ENCODE data around the gene LONRF2.

Gene LONRF2

DNA sequence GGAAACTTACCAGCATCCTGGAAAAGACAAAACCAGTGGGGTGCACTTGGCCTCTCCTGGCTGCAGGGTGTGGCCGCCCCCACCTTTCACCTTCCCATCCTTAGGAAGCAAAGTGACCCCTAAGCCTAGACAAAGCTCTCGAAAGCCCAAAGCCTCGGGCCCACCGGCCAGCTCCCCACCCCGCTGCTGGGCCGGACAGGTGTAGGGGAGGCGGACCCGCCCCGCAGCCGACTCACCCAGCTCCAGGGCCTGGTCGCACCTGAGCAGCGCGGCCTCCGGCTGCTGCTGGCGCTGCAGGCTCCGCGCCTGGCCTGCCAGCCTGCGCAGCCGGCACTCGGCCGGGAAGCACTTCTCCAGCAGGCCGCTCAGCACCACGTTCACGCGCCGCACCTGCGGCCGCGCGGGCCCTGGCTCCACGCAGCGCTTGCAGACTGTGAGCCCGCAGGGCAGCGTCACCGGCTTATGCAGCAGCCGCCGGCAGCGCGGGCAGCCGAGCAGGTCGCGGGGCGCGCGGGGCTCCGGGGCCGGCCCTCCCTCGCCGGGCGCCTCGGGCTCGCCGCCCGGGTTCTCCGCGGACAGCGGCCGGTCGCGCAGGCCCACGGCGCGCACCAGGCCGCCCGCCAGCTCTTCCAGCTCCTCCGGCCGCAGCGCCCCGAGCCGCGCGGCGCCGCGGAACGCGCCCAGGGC is 979 bp downstream of the LONRF2 start:
- peaks cover 6% of the 10 kb centered on the region for H3K36me3 Mint-ChIP-seq (ENCODE audit: low read depth)
- peak; percentile 16 for DNase-seq (ENCODE audit: low spot score)
- peaks cover 2% of the 10 kb centered on the region for H3K4me1 Mint-ChIP-seq (ENCODE audit: low read depth)
- H3K27ac Mint-ChIP-seq = no peak overlapping the region
- peaks cover 71% of the 10 kb centered on the region for H3K27me3 Mint-ChIP-seq (ENCODE audit: low read depth)
- no peak overlapping the region for H3K4me3 Mint-ChIP-seq
- H3K9me3 Mint-ChIP-seq = peaks cover 25% of the 10 kb centered on the region

DNA sequence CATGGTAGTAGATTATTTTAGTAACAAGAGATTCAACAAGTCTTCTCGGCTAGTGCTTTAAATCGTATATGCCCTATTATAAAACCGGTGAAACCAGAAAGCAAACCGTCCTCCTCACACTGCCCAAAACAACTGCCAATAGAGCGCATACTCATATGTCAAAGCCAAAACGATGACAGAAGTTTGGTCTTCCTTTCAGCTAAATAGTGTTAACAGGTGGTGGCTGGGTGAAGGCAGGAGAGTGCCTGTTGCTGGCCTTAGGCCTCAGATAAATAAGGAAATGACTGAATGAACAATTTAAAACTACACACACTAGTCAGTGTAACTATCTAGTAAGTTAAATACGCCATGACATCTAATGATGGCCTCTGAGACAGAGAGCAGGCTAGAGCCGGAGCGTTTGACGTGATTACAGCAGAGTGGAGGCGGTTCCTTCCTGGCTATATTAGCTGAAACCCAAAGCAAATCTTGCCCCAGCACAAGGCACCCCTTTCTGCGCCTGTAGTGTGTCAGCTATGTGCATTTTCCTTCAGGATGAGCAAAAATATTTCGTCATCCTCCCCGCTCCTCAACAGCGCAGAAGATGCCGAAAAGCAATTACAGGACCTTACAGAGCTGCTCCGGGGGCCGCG is 1.6 kb downstream of the LONRF2 start:
- Mint-ChIP-seq H3K4me1 (ENCODE audit: low read depth) (peaks cover 2% of the 10 kb centered on the region), H3K9me3 (peaks cover 25% of the 10 kb centered on the region), H3K4me3 (peak overlapping the region; percentile 50), H3K27ac (no peak overlapping the region), H3K36me3 (ENCODE audit: low read depth) (peaks cover 6% of the 10 kb centered on the region), H3K27me3 (ENCODE audit: low read depth) (peaks cover 72% of the 10 kb centered on the region)
- DNase-seq (ENCODE audit: low spot score) = no peak

DNA sequence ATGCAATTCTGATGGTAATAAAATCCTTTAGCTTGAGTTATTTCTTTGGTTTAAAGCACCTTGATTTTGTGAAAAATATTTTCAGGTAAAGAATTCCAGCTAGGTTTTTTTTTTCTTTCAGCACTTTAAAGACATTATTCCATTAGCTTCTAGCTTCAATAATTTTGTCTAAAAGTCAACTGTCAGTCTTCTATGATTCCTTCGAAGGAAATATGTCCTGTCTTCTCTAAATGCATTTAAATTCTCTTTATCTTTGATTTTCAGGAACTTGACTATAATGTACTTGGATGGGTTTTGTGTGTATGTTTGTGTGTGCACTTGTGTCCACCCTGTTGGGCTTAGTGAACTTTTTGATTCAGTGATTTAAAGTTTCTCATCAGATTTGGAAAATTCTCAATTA is 4.7 kb downstream of the LONRF2 start:
- Mint-ChIP-seq H3K27ac (no peak overlapping the region), H3K9me3 (peaks cover 25% of the 10 kb centered on the region), H3K4me3 (no peak overlapping the region), H3K36me3 (ENCODE audit: low read depth) (peaks cover 6% of the 10 kb centered on the region), H3K4me1 (ENCODE audit: low read depth) (peaks cover 1% of the 10 kb centered on the region), H3K27me3 (ENCODE audit: low read depth) (peaks cover 59% of the 10 kb centered on the region)
- no peak for DNase-seq (ENCODE audit: low spot score)

DNA sequence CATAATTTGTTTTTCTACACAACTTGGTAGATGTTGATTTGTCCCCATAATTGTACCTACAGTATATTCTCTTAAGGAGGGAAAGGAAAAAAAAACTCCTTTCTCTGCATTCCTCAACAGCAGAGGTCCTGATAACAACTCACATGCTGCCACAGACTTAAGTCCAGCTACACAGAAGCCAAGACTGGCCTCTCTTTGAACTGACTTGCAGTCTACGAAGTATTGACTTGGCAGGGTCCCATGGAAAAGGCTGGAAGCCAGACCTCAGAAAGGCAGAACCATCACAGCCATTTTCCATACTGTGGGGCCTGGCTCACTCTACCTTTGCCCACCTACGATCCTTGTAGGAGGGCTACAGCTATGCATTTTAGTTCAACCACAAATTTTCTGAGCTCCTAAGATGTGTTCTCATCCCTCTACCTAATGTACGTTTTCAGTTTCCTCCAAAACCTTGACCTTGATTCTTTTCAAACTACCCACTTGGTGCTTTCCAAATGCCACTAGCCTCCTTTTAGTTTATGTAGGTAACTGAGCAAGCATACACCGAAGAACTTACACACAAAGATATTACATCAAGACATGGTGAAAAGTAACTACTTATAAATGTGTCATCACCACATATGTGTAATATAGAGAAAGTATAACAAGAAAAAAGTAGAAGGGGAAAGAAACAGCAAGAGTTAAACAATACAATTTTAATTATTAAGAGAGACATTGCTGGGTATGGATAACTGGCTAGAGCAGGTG is 12.2 kb downstream of the LONRF2 start:
- Mint-ChIP-seq H3K4me3 (no peak overlapping the region), H3K4me1 (ENCODE audit: low read depth) (no peaks in the 10 kb centered on the region), H3K27me3 (ENCODE audit: low read depth) (peaks cover 44% of the 10 kb centered on the region), H3K27ac (no peak overlapping the region), H3K36me3 (ENCODE audit: low read depth) (no peaks in the 10 kb centered on the region), H3K9me3 (no peaks in the 10 kb centered on the region)
- no peak for DNase-seq (ENCODE audit: low spot score)

DNA sequence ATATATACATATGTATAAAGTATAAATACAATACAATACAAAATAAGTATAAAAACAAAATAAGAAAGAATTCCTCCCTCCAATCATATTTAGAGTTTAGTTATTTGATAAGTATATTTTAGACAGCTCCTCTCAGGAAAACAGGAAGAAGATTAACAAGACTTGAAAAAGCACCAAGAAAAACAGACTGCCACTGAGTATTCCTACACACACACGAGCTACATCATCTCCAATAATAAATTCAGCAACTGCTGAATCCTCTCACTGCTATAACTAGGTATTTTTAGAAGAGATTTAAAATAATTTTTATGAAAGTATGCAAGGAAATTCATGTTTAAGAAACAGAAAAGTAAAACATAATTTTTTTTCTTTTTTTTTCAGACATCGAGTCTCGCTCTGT is 13.0 kb downstream of the LONRF2 start:
- DNase-seq (ENCODE audit: low spot score) = no peak
- peaks cover 39% of the 10 kb centered on the region for H3K27me3 Mint-ChIP-seq (ENCODE audit: low read depth)

DNA sequence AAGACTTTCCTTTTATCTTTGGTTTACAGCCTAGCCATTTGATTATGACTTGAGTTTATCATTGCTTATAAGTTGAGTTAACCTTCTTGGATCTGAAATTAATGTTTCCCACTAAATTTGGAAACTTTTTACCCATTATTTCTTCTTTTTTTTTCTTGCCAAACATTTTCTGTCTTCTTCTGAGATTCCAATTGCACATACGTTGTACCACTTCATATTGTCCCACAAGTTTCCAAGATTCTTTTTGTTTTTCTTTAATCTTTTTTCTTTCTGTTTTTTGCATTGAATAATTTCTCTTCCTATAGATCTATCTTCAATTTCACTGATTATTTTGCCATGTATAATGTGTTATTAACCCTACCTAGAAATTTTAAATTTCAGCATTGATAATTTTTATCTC is 18.6 kb downstream of the LONRF2 start:
- Mint-ChIP-seq H3K27ac (no peak overlapping the region), H3K36me3 (ENCODE audit: low read depth) (no peaks in the 10 kb centered on the region), H3K9me3 (peaks cover 8% of the 10 kb centered on the region), H3K27me3 (ENCODE audit: low read depth) (peaks cover 36% of the 10 kb centered on the region), H3K4me3 (no peak overlapping the region), H3K4me1 (ENCODE audit: low read depth) (no peaks in the 10 kb centered on the region)
- DNase-seq (ENCODE audit: low spot score) = no peak

More for the DNA sequence above, 13.0 kb downstream of the LONRF2 start:
- Mint-ChIP-seq H3K4me3 (no peak overlapping the region), H3K4me1 (ENCODE audit: low read depth) (no peaks in the 10 kb centered on the region), H3K27ac (no peak overlapping the region), H3K9me3 (no peaks in the 10 kb centered on the region), H3K36me3 (ENCODE audit: low read depth) (no peaks in the 10 kb centered on the region)

DNA sequence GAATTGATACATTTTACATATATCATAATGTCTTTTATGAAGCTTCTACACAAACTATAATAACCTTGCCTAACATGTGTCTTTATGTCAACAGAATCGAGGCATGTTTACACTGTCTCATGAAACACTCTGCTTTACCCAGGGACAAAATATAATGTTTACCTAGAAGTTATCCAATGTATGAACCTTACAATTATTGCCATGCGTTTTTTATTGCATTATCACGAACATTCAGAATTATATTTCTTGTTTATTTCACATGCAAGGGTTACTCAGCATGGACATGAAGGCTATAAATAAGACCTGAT is 19.8 kb downstream of the LONRF2 start:
- Mint-ChIP-seq H3K36me3 (ENCODE audit: low read depth) (no peaks in the 10 kb centered on the region), H3K4me1 (ENCODE audit: low read depth) (no peaks in the 10 kb centered on the region), H3K27me3 (ENCODE audit: low read depth) (peaks cover 39% of the 10 kb centered on the region), H3K27ac (no peak overlapping the region), H3K9me3 (peaks cover 8% of the 10 kb centered on the region), H3K4me3 (no peak overlapping the region)
- no peak for DNase-seq (ENCODE audit: low spot score)

DNA sequence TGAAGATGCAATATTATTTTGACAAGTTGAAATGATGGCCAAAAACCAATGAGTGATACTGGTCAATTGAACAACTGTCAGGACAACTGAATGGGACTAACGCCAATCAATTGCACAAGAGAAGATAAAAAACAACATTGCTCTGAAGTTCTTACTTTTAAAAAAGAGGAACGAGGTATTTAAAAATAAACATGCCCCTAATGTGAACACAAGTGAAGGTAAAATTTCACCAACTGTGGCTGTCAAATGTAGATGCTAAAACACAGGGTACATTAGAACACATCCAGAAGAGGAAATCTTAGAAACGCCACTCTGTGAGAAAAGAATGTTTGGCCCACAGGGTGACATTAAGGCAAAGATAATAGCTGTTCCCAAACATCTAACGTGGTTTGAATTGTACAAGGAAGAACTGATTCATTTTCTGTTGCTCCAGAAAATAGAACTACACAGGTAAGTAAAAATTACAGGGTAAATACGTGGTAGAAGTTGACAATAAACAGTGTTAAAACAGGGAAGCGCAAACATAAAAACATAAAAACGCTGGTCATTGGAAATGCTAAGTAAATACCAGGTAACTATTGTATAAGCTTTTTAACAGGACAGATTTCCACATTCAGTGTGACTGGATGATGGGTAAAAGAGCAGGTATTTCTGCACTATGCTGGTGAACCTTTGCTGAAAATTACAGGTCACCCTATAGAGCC is 20.3 kb downstream of the LONRF2 start:
- no peak for DNase-seq (ENCODE audit: low spot score)
- Mint-ChIP-seq H3K4me1 (ENCODE audit: low read depth) (no peaks in the 10 kb centered on the region), H3K9me3 (peaks cover 8% of the 10 kb centered on the region), H3K27ac (no peak overlapping the region), H3K36me3 (ENCODE audit: low read depth) (no peaks in the 10 kb centered on the region), H3K27me3 (ENCODE audit: low read depth) (peaks cover 39% of the 10 kb centered on the region), H3K4me3 (no peak overlapping the region)

DNA sequence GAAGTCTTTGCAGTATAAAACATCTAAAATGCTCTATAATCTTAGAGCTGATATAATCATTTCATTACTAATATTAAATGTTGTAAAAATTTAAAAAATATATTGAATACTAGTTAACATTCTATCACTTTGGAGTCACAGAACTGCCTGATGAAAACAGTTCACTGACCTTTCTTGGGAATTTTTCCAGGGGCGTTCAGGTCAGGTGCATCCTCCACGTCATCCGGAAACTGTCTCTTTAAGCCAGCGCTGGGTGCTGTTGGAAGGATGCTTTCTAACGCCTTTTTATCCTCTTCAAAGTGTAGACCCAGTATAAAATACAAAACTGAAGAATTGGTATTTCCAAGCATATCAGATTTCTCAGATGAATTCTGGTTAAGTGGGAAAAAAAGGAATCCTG is 22.8 kb downstream of the LONRF2 start:
- no peak for DNase-seq (ENCODE audit: low spot score)
- peaks cover 8% of the 10 kb centered on the region for H3K9me3 Mint-ChIP-seq
- H3K27me3 Mint-ChIP-seq (ENCODE audit: low read depth) = peaks cover 47% of the 10 kb centered on the region

DNA sequence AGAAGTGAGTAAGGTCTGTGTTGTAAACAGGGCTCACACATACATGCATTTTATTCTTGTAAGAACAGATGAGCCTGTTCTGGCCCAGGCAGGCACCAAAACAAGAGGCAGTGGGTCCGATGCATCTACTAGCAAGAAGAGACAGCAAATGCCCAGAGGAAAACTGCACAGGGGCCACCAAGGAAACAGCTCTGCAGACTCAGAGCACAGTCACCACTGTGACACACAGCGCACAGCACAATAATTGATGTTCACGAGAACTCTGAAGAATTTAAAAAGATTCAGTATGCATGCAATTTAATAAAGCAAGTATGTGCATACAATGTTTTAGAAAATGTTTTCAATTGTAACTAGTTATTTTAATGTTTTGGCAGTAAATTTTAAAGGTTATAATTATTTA is 24.8 kb downstream of the LONRF2 start:
- H3K36me3 Mint-ChIP-seq (ENCODE audit: low read depth) = no peaks in the 10 kb centered on the region
- peaks cover 40% of the 10 kb centered on the region for H3K27me3 Mint-ChIP-seq (ENCODE audit: low read depth)

More for the DNA sequence above, 22.8 kb downstream of the LONRF2 start:
- Mint-ChIP-seq H3K4me3 (no peak overlapping the region), H3K27ac (no peak overlapping the region), H3K4me1 (ENCODE audit: low read depth) (no peaks in the 10 kb centered on the region), H3K36me3 (ENCODE audit: low read depth) (no peaks in the 10 kb centered on the region)

DNA sequence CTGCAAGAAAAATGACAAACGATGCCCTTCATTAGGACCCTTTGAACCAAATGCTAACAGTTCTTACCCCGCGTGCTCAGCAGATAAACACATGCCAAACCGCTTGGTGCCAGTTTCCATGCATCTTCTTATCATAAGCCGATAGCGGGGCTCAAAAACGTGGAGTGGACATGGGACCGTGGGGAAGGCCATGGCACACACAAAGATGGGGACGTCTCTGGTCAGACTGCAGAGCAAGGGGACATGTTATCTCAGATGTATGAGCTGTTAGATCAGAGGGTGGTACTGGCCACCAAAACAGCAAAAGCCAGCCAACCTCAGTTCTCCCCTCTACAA is 28.2 kb downstream of the LONRF2 start:
- Mint-ChIP-seq H3K27ac (no peak overlapping the region), H3K36me3 (ENCODE audit: low read depth) (no peaks in the 10 kb centered on the region), H3K4me3 (no peak overlapping the region), H3K4me1 (ENCODE audit: low read depth) (peaks cover 5% of the 10 kb centered on the region), H3K9me3 (no peaks in the 10 kb centered on the region), H3K27me3 (ENCODE audit: low read depth) (peaks cover 23% of the 10 kb centered on the region)
- DNase-seq (ENCODE audit: low spot score) = no peak

More for the DNA sequence above, 24.8 kb downstream of the LONRF2 start:
- DNase-seq (ENCODE audit: low spot score) = no peak
- no peak overlapping the region for H3K27ac Mint-ChIP-seq
- no peaks in the 10 kb centered on the region for H3K4me1 Mint-ChIP-seq (ENCODE audit: low read depth)
- H3K4me3 Mint-ChIP-seq = no peak overlapping the region
- no peaks in the 10 kb centered on the region for H3K9me3 Mint-ChIP-seq

DNA sequence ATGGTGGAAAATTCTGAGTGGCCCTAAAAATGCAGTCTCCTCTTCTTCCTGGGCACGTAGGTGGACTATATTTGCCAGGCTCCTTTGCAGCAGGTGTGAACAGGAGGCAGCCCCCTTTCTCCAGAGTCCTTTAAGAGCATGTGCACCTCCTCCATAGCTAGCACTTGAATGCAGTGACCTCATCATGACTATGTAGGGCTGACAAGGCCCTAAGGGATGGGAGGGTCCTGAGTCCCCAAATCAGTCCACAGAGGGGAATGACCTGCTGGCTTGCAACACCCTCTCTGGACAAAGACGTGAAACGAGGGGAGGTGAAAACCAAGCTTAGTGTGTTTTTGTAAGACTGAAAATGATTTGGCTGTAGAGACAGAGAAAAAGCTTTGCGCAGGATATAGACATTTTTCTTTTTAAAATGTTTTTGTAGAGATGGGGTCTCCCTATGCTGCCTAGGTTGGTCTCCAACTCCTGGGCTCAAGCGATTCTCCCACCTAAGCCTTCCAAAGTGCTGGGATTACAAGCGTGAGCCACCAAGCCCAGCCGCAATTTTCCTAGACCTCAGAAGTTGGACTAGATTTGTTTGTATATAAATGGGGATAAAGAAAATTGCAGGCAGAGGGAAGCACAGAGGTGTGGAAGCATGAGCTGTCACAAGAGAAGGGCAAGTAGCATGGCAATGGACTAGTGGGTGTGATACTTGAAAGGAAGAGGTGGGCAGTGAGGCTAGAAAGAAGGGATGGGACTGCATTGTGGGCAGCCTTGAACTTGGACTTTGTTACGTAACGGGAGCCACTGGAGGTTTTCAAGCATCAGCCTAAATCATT is 28.8 kb downstream of the LONRF2 start:
- DNase-seq (ENCODE audit: low spot score) = no peak
- Mint-ChIP-seq H3K27me3 (ENCODE audit: low read depth) (peaks cover 21% of the 10 kb centered on the region), H3K36me3 (ENCODE audit: low read depth) (no peaks in the 10 kb centered on the region), H3K4me3 (no peak overlapping the region), H3K4me1 (ENCODE audit: low read depth) (peaks cover 6% of the 10 kb centered on the region), H3K27ac (no peak overlapping the region), H3K9me3 (no peaks in the 10 kb centered on the region)

DNA sequence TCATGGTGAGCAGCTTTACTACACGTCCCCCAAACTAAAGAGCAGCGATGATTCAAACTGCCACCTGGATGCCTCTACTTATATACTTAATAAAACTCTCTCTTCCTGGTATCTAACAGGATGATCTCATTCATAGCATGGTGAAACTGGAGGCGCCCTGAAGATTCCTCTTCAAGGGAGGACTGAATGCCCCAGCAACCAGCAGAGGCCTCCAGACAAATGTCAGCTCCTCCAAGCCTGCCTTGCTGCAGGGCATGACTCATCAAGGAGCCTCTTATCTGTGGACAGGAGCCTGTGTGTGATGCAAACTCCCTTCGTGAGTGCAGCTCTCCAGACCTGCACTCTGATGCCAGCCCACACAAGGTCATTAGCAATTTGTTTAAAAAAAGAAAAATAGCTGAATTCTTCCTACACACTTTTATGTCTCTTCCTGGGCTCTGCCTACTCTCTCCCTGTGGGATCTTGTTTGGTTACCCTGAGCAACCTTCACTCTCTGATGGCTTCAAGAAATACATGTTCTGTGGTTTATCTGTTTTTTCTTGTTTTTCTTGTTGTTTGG is 30.2 kb downstream of the LONRF2 start:
- DNase-seq (ENCODE audit: low spot score) = peak; percentile 75
- Mint-ChIP-seq H3K27me3 (ENCODE audit: low read depth) (peaks cover 24% of the 10 kb centered on the region), H3K4me3 (no peak overlapping the region), H3K4me1 (ENCODE audit: low read depth) (peaks cover 10% of the 10 kb centered on the region), H3K27ac (no peak overlapping the region), H3K36me3 (ENCODE audit: low read depth) (no peaks in the 10 kb centered on the region), H3K9me3 (no peaks in the 10 kb centered on the region)
